ENCODE data around the gene CRTC1. TPM values are rescaled to one million over a fixed set of nuclear protein-coding genes. Genes with fewer than 3 reads are reported as not detected.

The CRTC1 gene
- total RNA-seq, 1 experiment from 2014 or later, result 19.0 TPM

- Histone ChIP-seq H3K9ac (ENCODE audit: extremely low read depth, insufficient read length, low read length) (no peak overlapping the region), H3K27ac (ENCODE audit: insufficient read length, low read depth, low read length) (no peak overlapping the region), H3K9me3 (ENCODE audit: control insufficient read depth, low read depth, low read length) (no peaks in the 10 kb centered on the region), H2AK5ac (ENCODE audit: insufficient read length, low read length) (no peak overlapping the region), H2BK12ac (ENCODE audit: insufficient read length, low read depth, low read length) (no peak overlapping the region), H3K18ac (ENCODE audit: insufficient read length, low read depth, low read length) (no peak overlapping the region), H3K14ac (ENCODE audit: insufficient read depth, low read length) (no peak overlapping the region), H3K23ac (ENCODE audit: insufficient read length, low read depth, low read length) (no peak overlapping the region), H2BK20ac (ENCODE audit: low read depth, low read length, poor library complexity, severe bottlenecking) (no peak overlapping the region), H3K4ac (ENCODE audit: low read depth, low read length) (no peak overlapping the region), H2AFZ (ENCODE audit: low read length) (no peak overlapping the region), H3K79me2 (ENCODE audit: insufficient read depth, low read length) (no peaks in the 10 kb centered on the region), H3K23me2 (ENCODE audit: insufficient read length, low read depth, low read length, poor library complexity, severe bottlenecking) (no peaks in the 10 kb centered on the region), H3K56ac (ENCODE audit: insufficient read length, low read depth, low read length) (no peak overlapping the region), H3K79me1 (ENCODE audit: insufficient read depth, low read depth, low read length, poor library complexity, severe bottlenecking) (no peaks in the 10 kb centered on the region), H3K4me1 (ENCODE audit: insufficient read depth, low read length) (no peaks in the 10 kb centered on the region), H3K4me2 (ENCODE audit: insufficient read depth, insufficient read length, low read length) (no peak overlapping the region), H2BK15ac (ENCODE audit: low read depth, low read length) (no peak overlapping the region), H2BK120ac (ENCODE audit: low read depth, low read length, poor library complexity, severe bottlenecking) (no peak overlapping the region), H4K5ac (ENCODE audit: insufficient read length, low read depth, low read length) (no peak overlapping the region), H3K27me3 (ENCODE audit: insufficient read depth, low read length) (no peaks in the 10 kb centered on the region), H4K91ac (ENCODE audit: insufficient read length, low read depth, low read length) (no peak overlapping the region), H2BK5ac (ENCODE audit: insufficient read length, low read length) (no peak overlapping the region), H4K8ac (replicated peaks; ENCODE audit: insufficient read length, low read depth, low read length) (no peak overlapping the region), H4K20me1 (ENCODE audit: control insufficient read depth, insufficient read depth, insufficient read length) (no peaks in the 10 kb centered on the region), H3T11ph (ENCODE audit: low read length) (no peak overlapping the region)
- no CpG with 5 or more reads among the region's 10 CpGs for WGBS (ENCODE audit: extremely low coverage, insufficient read length, low lambda C conversion rate)
- peaks cover 0 to 3% (median 0%) of the 10 kb centered on the region in 3 experiments; a peak in 1 of 7 replicates for H3K36me3 Mint-ChIP-seq (ENCODE audit: insufficient read depth in 1 of 3, low read depth in 3 of 3)
- peaks cover 2% of the 10 kb centered on the region; the same call in 1 of the 2 replicates for H3K27me3 Mint-ChIP-seq (ENCODE audit: low read depth)
- peaks cover 5 to 9% of the 10 kb centered on the region in 2 experiments for H3K4me1 Mint-ChIP-seq
- peak; percentile 15 for DNase-seq
- no peaks in the 10 kb centered on the region for H3K9me3 Mint-ChIP-seq
- TF ChIP-seq CTCF (conservative IDR thresholded peaks at IDR 0.05), result no peak
- H3K27ac Mint-ChIP-seq, result peak overlapping the region in 1 of 3 experiments; percentile 32; a peak in 1 of 7 replicates
- no peak overlapping the region for H3K4me3 Mint-ChIP-seq
These were observed 54.0 kb downstream of the CRTC1 start for GRCh38 chr19:18737337-18737953.

All from H9 (cell line).